NCI-H1105 (cell line): Measurements from ENCODE around the gene SPC24.

Experiments used
- DNase-seq: peaks from one replicate; lab custom pipeline; 2025; lab: John Stamatoyannopoulos, UW

The SPC24 gene, protein sequence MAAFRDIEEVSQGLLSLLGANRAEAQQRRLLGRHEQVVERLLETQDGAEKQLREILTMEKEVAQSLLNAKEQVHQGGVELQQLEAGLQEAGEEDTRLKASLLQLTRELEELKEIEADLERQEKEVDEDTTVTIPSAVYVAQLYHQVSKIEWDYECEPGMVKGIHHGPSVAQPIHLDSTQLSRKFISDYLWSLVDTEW

DNA sequence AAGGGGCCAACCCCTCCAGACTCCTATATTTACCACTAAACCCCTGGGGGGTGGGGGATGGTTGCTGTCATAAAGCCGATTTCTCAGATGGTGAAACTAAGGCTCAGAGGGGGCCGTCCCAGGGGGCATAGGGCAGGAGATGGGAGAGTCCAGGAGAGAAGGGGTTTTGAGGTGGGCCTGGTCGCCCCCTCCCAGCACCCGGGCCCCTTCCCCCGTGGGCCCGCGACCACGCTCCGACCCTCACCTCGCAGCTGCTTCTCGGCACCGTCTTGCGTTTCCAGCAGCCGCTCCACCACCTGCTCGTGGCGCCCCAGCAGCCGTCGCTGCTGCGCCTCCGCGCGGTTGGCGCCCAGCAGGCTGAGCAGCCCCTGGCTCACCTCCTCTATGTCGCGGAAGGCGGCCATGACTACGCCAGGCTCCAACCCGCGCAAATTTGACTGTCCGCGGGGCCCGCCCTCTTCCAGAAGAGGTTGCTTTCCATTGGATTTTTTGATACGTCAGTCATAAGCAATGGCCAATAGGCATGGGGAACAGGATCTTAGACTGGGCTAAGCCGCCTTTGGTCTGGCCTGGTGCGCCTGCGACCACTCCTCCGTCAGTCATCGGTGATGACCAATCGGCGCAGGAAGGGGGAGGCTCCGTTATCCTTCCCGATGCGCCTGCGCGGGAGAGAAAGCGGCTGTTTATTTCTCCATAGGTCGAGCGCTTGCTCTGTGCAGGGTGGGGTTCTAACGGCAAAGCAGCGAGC, at the start of gene SPC24:
Gene SPC24 (minus strand): TSS at position 410 of the 748 bp plus-strand sequence. CDS start 6 bp downstream, at position 404.
- DNase-seq: peak; percentile 98

GRCh38 chr19:11204943-11205349, 49.4 kb upstream of the SPC24 start:
- no peak for DNase-seq

DNA sequence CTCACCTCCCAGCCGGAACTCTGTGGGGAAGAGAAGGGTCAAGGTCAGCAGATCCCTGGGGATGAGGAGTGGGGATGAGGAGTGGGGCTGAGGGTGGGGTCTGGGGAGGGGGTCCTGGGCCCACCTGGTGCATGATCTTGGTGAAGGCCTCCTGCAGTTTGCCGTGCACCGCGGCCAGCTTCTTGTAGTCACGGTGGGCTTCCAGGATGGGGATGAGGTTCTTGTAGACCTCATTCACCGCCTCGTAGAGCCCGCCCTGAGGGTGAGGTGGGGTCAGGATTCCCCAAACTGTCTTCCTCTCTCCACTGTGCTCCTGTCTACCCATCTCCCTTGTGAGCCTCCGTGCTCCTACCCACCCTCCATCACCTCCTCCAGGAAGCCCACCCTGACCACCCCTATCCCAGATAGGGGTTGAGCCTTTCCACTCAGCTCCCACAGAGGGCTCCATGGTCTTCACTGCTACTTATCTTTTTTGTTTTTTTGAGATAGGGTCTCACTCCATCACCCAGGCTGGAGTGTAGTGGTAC, 48.6 kb upstream of the SPC24 start:
- no peak for DNase-seq

DNA sequence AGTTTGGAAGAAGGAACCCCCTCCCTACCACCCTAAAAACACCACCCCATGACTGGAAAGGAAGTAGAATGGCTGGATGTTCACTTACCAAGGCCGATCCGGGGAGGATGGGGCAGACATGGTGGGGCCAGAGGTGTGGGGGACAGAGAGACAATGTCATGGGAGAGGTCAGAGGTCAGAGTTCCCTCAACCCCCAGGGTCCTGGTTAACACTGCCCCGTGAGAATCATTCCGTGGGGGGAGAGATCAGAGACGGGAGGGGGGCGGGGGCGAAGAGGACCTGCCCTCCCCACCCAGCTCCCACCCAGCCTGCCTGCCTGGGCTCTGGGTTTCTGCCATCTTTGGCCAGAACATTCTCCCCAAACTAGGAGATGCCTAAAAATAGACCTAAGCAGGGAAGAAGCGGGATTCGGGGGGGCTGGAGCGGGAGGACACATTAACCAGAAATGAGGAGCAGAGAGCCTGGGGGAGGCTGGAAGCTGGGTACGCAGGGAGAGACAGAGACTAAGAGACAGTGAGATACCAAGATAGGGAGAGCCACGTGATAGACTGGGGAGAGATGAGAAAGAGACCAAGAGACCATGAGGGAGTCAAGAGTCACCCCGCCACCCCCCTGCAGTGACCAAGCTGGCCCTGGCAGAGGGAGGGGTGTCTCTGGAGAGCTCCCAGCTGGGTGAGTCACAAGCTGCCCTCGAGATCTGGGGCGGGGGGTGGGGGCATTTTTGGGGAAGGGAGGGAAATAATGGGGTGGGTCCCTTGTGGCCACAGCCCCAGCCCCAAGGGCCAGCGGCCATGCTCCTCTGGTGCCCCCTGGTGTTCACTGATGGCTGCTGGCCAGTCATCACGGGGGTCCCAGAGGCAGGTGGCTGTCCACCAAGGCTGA, 47.9 kb upstream of the SPC24 start:
- peak; percentile 20 for DNase-seq

- DNase-seq: no peak
These were observed 47.1 kb upstream of the SPC24 start for GRCh38 chr19:11202488-11203193.

DNA sequence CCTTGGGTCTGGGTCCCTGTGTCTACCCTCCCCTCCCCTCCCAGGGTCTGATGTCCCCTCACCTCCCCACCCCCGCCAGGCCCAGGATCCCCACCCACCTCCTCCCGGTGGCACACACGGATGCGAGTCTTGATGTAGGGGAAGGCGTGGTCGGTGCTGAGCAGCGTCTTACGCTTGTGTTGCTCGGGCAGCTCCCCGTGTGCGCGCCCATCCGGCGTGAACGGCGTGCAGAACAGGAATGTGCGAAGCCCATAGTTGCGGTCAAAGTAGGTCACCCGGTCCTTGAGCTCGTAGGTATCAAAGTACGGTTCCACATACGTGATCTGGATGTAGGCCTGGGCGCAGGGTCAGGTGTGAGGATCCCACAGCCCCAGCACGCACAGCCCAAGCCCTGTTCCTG, 46.2 kb upstream of the SPC24 start:
- DNase-seq: no peak

DNA sequence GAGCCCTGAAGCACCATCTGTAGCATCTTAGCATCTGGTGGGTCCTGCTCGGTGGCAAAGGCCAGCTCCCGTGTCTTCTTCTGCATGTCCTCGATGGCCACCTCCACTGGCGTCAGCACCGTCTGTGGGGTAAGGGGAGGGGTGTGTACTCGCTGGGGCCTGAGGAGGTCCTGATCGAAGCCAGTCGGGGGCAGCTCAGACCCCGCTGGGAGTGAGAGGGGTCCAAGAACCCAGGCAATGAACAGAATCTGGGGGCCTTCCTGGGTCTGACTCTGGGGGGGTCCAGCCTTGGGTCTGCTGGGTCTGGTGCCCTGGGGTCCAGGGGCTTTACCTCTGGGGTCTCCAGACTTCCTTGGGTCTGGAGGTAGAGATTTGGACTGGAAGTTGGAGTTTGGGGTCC, 45.3 kb upstream of the SPC24 start:
- no peak for DNase-seq

DNA sequence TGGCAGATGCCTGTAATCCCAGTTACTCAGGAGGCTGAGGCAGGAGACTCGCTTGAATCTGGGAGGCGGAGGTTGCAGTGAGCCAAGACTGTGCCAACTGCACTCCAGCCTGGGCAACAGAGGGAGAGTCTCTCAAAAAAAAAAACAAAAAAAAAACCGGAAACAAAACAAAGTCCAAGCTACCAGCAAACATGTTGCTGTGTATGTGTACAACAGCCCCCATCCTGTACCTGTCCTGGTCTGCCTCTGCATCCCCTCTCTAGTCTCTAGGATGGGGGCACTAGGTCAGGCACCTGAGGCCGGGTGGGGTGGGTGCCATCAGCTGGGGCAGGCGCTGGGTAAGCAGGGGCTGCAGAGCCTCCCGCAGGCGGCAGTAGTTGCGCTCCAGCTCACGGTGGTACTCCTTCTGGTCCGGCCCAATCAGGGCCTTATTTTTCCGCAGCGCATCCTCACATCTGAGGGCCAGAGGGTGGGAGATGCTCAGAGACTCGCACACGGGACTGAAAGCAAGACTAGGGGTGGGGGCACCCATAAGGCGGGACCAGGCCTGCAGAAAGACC, 44.5 kb upstream of the SPC24 start:
- no peak for DNase-seq

GRCh38 chr19:11199517-11199916, 43.9 kb upstream of the SPC24 start:
- no peak for DNase-seq

- DNase-seq: no peak
These were observed 43.3 kb upstream of the SPC24 start for GRCh38 chr19:11198769-11199424.

DNA sequence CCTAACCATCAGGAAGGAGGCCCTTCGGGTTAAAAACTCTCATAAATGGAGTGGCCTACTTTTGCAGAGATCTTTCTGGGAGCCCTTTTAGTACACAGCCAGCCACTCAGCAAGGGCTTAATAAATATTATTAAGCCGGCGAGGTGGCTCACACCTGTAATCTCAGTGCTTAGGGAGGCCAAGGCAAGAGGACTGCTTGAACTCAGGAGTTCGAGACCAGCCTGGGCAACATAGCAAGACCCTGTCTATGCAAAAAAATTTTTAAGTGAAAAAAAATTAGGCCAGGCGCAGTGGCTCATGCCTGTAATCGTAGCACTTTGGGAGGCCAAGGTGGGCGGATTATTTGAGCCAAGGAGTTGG, 42.6 kb upstream of the SPC24 start:
- no peak for DNase-seq

DNA sequence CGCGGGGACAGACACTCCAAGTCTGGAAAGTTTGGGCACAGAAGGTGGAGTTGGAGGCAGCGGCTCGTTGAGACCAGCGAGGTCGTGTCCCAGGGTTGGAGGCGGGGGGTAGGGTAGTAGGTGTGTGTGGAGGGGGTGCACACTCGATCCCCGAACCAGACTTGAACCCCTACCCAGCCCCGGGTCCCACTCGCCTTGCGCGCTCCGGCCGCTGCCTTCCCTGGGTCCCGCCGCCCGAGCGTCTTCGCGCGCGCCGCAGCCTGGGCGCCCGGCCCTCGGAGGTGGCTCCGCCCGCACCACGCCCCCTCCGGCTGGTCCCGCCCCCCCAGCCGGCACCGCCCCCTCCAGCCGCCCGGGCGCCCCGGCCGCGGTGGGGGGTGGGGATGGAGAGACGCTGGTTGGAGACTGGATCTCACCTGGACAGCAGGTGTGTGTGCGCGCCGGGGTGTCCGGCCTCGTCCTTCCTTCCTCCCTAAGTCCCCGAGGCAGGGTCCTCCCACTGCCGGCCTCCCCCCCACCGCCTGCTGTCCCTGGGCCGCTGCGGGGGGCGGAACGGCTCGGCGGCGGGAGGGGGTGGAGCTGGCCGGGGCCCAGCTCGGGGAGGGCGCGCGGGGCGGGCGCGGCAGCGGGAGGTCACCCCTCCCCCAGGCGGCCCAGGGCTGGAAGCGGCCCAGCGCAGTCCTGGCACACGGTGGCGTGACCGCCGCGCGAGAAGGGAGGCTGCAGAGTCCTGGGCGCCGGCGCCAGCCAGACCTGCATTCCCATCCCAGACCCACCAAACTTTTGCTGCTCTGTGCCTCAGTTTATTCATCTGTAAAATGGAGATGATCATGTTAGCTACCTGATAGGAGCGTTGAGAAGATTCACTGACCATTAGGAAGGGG, 42.0 kb upstream of the SPC24 start, which contains the start of gene KANK2:
Gene KANK2 (minus strand): TSS at position 255 of the 884 bp plus-strand sequence. CDS start 3,034 bp downstream, outside the sequence.
- peak; percentile 85 for DNase-seq

DNA sequence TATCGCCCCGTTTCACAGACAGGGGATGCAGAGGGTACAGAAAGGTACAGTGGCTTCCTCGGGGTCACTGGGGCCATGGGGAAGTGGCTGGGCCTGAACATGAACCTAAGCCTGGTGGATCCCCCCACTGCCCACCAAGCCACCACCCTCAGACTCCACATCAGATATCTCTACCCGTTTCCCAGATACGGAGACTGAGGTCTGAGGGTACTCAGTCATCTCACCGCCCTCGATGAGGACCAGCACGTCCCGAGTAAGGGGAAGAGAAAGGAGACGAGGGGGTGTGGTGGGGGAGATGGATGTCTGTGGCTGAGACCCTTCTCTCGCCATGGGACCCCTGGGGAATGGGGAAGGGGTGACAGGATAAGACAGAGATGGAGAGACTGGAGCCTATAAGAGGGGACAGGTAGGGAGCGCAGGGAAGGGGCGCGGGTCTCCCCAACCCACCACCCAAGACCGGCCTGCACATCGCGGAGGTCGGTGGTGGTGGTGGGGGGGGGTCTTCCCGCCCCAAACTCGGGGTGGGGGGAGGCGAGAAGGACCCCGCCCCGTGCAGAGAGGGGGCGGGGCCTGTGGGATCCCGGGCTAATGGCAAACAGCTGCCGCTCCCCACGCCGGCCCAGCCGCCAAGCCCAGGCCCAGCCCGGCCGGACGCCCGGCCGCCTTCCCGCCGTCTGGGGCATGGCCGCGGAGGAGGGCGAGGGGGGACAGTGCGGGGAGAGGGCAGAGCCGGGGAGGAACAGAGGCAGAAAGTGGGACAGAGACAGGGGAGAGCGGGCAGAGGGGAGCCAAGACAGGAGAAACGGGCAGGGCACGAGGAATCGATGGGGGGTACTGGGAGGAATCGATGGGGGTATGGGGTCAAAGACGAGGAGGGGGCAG, 41.1 kb upstream of the SPC24 start:
- DNase-seq: no peak

DNA sequence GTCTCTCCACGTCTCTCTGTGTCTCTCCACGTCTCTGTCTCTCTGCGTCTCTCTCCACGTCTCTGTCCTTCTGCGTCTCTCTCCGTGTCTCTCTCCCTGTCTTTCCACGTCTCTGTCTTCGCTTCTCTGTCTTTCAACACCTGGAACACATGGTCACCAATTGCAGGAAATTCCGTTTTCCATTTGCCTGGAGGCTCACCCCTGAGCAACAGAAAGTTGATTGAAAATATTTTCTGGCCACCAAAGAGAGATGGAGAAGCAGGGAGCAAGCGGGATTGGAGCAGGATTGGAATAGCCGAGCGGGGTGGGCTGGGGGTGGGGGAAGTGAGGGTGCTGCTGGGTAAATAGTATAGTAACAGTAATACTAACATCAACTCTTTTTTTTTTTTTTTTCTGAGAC, 40.1 kb upstream of the SPC24 start:
- no peak for DNase-seq

GRCh38 chr19:11194656-11195558, 39.3 kb upstream of the SPC24 start:
- DNase-seq: no peak

DNA sequence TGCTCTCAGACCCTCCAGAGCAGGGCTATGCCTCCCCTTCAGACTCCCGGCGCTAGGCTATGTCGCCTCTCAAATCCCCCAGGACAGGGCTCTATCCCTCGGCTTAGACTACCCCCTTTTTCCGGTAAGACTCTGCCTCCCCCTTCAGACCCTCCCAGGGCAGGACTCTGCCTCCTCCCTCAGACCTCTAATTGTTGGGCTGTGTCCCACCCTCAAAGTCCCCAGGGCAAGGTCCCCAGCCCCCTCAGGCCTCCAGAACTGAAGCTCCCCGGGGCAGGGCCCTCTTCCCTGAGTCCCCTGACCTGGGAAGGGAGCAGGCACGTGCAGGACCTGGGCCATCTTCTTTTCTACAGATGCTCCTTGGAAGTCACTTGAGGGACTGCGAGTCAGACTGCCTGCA, 38.6 kb upstream of the SPC24 start:
- DNase-seq: no peak

GRCh38 chr19:11192957-11193939, 37.7 kb upstream of the SPC24 start:
- DNase-seq: no peak
